Endodermal cell (in vitro differentiated cells): ENCODE results near the gene CHCHD3. TPM values are rescaled to one million over a fixed set of nuclear protein-coding genes. Genes with fewer than 3 reads are reported as not detected.

ENCODE experiments used
- DNase-seq: peaks from one replicate; pipeline ENCODE4 v3.0.0-alpha.2; 2017
- H3K27ac ChIP-seq: 2 replicates; pipeline ENCODE4 v1.5.1; 2013; ENCODE audit warnings: mild to moderate bottlenecking, low read depth, low read length, moderate library complexity
- H3K27me3 ChIP-seq: 2 replicates; pipeline ENCODE4 v1.6.1; 2013; ENCODE audit warnings: mild to moderate bottlenecking, low read length, moderate library complexity; ENCODE audit not compliant: insufficient read depth, control insufficient read depth, poor library complexity, severe bottlenecking
- H3K36me3 ChIP-seq: 2 replicates; pipeline ENCODE4 v1.7.0; 2013; ENCODE audit warnings: mild to moderate bottlenecking, low read length, moderate library complexity; ENCODE audit not compliant: control insufficient read depth, insufficient read depth
- H3K4me1 ChIP-seq: one replicate; pipeline ENCODE4 v1.7.0; 2013; ENCODE audit warnings: low read length; ENCODE audit not compliant: control insufficient read depth, insufficient read depth
- H3K4me3 ChIP-seq: 2 replicates; pipeline ENCODE4 v1.5.1; 2013; ENCODE audit warnings: mild to moderate bottlenecking, low read length, moderate library complexity
- H3K9ac ChIP-seq: 2 replicates; pipeline ENCODE4 v1.6.1; 2013; ENCODE audit warnings: mild to moderate bottlenecking, low read length, moderate library complexity; ENCODE audit not compliant: poor library complexity, severe bottlenecking; ENCODE audit errors: extremely low read depth
- H3K9me3 ChIP-seq: 2 replicates; pipeline ENCODE4 v1.6.1; 2013; ENCODE audit warnings: mild to moderate bottlenecking, low read length, moderate library complexity; ENCODE audit not compliant: control insufficient read depth
- H3K27ac Mint-ChIP-seq: 2 replicates; pipeline ENCODE4 v1.8.0; 2020; ENCODE audit warnings: mixed read lengths
- H3K27me3 Mint-ChIP-seq: 2 replicates; pipeline ENCODE4 v1.8.0; 2021; ENCODE audit warnings: mild to moderate bottlenecking, mixed read lengths; ENCODE audit not compliant: insufficient read depth
- H3K36me3 Mint-ChIP-seq: 2 replicates; pipeline ENCODE4 v1.8.0; 2020; ENCODE audit warnings: low read depth, mixed read lengths
- H3K4me1 Mint-ChIP-seq: 2 replicates; pipeline ENCODE4 v1.8.0; 2020; ENCODE audit warnings: mixed read lengths
- H3K4me3 Mint-ChIP-seq: 2 replicates; pipeline ENCODE4 v1.8.0; 2020; ENCODE audit warnings: mild to moderate bottlenecking, moderate library complexity, mixed read lengths
- H3K9me3 Mint-ChIP-seq: 2 replicates; pipeline ENCODE4 v1.8.0; 2020; ENCODE audit warnings: mild to moderate bottlenecking, mixed read lengths
- CTCF ChIP-seq: fragments of 200-600 bp; sonication (generic); conservative IDR thresholded peaks from 2 replicates; pipeline ENCODE4 v1.5.0; 2021; ENCODE audit warnings: antibody characterized with exemption, mild to moderate bottlenecking
- WGBS, 2 experiments: methylation state at CpG; one replicate each; pipeline versions ENCODE4 v1.1.5 to v1.1.7; 2013; ENCODE audit warnings: missing lambda C conversion rate in 2 of 2, mixed read lengths in 1 of 2; ENCODE audit not compliant: insufficient coverage in 1 of 2, insufficient read length in 1 of 2; 5-methylcytosine and 5-hydroxymethylcytosine counted together
- total RNA-seq, 2 donors: library from RNA; stranded (reverse); fragmentation: NEBNext Ultra II Directional in 1 of 2; extraction: Animal tissue kit (Norgen Biotek cat#: 25700) in 1 of 2; gene quantifications; 2 replicates in 1 of 2; 3 replicates in 1 of 2; pipeline ENCODE4 v1.2.1, GENCODE V29; 2021

CHCHD3 gene
- total RNA-seq, 2 donors from 2014 or later, result 70.4 to 75.2 TPM

GRCh38 chr7:133022661-133023060 is 59.2 kb downstream of the CHCHD3 start:
- Histone ChIP-seq H3K4me3 (no peak overlapping the region), H3K27me3 (no peaks in the 10 kb centered on the region), H3K27ac (no peak overlapping the region), H3K36me3 (peaks cover 15% of the 10 kb centered on the region), H3K9me3 (peaks cover 7% of the 10 kb centered on the region), H3K4me1 (no peaks in the 10 kb centered on the region), H3K9ac (no peak overlapping the region)
- Mint-ChIP-seq H3K4me1 (peaks cover 5% of the 10 kb centered on the region), H3K4me3 (no peak overlapping the region), H3K36me3 (peaks cover 6% of the 10 kb centered on the region), H3K27ac (no peak overlapping the region), H3K27me3 (no peaks in the 10 kb centered on the region), H3K9me3 (peaks cover 3% of the 10 kb centered on the region)
- no peak for DNase-seq
- TF ChIP-seq CTCF, result no peak

- H3K27me3 ChIP-seq, result no peaks in the 10 kb centered on the region
- Mint-ChIP-seq H3K27me3 (no peaks in the 10 kb centered on the region), H3K9me3 (no peaks in the 10 kb centered on the region), H3K27ac (no peak overlapping the region), H3K4me3 (no peak overlapping the region), H3K36me3 (peaks cover 3% of the 10 kb centered on the region), H3K4me1 (peaks cover 5% of the 10 kb centered on the region)
- no peak overlapping the region for H3K4me3 ChIP-seq
- no peak overlapping the region for H3K9ac ChIP-seq
- peaks cover 15% of the 10 kb centered on the region for H3K36me3 ChIP-seq
- no peak overlapping the region for H3K27ac ChIP-seq
- H3K4me1 ChIP-seq, result no peaks in the 10 kb centered on the region
- DNase-seq, result no peak
- 56 to 74% methylated on average over 3 of the region's 3 CpGs for WGBS, 2 experiments
- H3K9me3 ChIP-seq, result peaks cover 2% of the 10 kb centered on the region
- no peak for TF ChIP-seq CTCF
Measured at GRCh38 chr7:133021196-133021595, 60.7 kb downstream of the CHCHD3 start.

- no peaks in the 10 kb centered on the region for H3K9me3 Mint-ChIP-seq
- no peak overlapping the region for H3K9ac ChIP-seq
- peaks cover 15% of the 10 kb centered on the region for H3K36me3 ChIP-seq
- H3K27me3 Mint-ChIP-seq, result no peaks in the 10 kb centered on the region
- no peak overlapping the region for H3K4me3 ChIP-seq
- peaks cover 6% of the 10 kb centered on the region for H3K36me3 Mint-ChIP-seq
- no peaks in the 10 kb centered on the region for H3K27me3 ChIP-seq
- no peak for DNase-seq
- H3K27ac ChIP-seq, result no peak overlapping the region
- H3K27ac Mint-ChIP-seq, result no peak overlapping the region
- H3K4me3 Mint-ChIP-seq, result no peak overlapping the region
- 92 to 96% methylated on average over 6 of the region's 6 CpGs for WGBS, 2 experiments
- no peak for TF ChIP-seq CTCF
- no peaks in the 10 kb centered on the region for H3K4me1 ChIP-seq
- peaks cover 5% of the 10 kb centered on the region for H3K4me1 Mint-ChIP-seq
- H3K9me3 ChIP-seq, result no peaks in the 10 kb centered on the region
Measured at GRCh38 chr7:133020496-133020895, 61.4 kb downstream of the CHCHD3 start.
